GM18519 (cell line): ENCODE measurements around the gene ATP5PO.
"Not testable (repeated sequence)": the region's sequence is repeated elsewhere in the genome, so short reads cannot be mapped to it uniquely, and the experiment has no call there.

Experiments
- ATAC-seq: cut with Tn5 transposase; IDR thresholded peaks from one replicate; pipeline ENCODE4 v1.9.1; 2021; ENCODE audit warnings: mild to moderate bottlenecking, moderate library complexity; ENCODE audit not compliant: unreplicated experiment, low FRiP score

The ATP5PO gene

DNA sequence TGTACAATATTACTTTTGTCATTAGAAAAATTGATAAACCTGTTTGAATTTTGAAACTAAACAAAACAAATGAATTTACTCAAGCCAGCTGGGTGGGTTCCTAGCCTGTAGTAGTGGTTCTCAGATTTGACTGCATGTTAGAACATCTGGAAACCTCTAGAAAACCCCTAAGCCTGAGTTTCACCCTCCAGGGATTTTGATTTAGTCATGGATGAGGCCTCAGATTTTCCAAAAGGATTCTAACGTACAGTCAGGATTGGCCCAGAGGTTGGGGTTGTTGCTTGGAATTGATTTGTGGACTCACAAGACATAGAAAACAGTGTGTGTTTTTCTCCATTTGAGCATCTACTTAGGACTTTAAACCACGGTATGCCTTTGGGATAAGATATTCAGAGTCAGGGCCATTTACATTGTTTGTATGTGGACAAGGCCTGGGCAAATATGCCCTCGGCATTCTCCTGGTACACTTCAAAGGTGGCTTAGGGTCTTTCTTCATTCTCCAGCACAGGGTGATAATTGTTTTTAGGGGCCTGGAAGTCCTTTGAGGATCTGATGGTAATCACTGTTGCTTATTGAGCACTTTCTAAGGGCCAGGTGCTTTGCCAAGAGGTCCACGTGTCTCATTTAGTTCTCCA lies 42.6 kb downstream of the ATP5PO start:
- no peak for ATAC-seq

DNA sequence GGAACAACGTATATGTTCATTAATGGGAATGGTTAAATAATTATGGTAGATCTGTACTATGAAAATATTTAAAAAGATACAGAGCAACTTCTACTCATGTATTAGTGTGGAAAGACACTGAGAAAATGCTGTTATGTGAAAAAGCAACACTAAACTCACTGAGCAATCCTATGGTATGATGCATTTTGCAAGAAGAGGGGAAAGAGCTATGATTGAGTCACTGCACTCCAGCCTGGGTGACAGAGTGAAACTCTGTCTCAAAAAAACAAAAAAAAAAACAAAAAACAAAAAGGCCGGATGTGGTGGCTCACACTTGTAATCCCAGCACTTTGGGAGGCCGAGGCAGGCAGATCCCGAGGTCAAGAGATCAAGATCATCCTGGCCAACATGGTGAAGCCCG lies 44.4 kb downstream of the ATP5PO start:
- ATAC-seq = no peak

- no peak for ATAC-seq
Observed at GRCh38 chr21:33870768-33871167, 44.8 kb downstream of the ATP5PO start.

- no peak for ATAC-seq
Observed at GRCh38 chr21:33869873-33870272, 45.7 kb downstream of the ATP5PO start.

DNA sequence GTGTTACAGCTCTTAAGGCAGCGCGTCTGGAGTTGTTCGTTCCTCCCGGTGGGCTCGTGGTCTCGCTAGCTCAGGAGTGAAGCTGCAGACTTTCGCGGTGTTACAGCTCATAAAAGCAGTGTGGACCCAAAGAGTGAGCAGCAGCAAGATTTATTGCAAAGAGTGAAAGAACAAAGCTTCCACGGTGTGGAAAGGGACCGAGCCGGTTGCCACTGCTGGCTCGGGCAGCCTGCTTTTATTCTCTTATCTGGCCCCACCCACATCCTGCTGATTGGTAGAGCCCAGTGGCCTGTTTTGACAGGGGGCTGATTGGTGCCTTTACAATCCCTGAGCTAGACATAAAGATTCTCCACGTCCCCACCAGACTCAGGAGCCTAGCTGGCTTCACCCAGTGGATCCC lies 47.7 kb downstream of the ATP5PO start:
- ATAC-seq = not testable (repeated sequence)

- ATAC-seq = no peak
Observed at GRCh38 chr21:33866826-33867225, 48.8 kb downstream of the ATP5PO start.

DNA sequence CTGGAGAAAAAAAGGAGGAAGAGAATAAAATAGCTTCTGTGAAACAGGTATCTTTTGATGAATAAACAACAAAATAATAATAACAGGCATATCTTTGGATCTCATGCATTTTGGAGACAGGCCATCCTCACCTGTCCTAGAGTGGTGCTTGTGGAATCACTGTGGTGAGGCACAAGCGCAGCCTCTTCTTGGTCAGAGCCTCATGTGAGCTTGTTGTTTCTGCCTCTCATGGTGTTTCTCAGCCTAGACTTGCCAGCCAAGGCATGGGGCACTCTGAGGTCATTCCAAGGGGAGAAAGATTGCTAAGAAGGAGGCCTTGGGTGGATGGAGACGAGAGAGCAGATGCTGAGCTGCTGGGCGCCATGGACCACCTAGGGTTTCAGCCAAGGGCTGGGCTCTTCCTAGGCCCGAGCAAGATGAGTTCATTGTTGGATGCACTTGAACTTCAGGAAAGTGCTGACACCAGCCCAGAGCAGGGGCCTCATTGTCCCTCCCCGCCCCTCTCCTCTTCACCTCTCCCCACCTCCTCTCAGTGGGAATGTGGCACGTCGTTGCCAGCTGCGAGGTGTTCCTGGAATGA lies 49.5 kb downstream of the ATP5PO start:
- ATAC-seq = no peak

GRCh38 chr21:33865176-33865575 lies 50.4 kb downstream of the ATP5PO start:
- no peak for ATAC-seq

DNA sequence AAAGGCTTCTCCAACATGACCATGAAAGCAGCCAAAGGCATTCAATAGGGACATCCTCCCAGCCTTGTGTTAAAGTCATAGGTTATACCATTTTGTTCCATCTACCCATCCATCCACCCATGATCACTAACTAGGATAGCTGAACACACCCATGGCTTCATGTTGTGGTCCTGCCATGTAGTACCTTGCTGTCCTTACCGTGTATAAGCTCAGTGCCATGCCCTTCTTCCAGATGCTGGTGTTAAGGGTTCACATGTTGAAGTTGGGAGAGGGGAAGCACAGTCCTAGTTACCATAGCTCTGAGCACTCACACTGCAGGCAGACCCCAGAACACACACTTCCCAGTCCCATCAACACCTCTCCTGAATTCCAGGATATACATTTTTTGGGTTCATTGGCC lies 51.5 kb downstream of the ATP5PO start:
- no peak for ATAC-seq

GRCh38 chr21:33863191-33863590 lies 52.4 kb downstream of the ATP5PO start:
- not testable (repeated sequence) for ATAC-seq

DNA sequence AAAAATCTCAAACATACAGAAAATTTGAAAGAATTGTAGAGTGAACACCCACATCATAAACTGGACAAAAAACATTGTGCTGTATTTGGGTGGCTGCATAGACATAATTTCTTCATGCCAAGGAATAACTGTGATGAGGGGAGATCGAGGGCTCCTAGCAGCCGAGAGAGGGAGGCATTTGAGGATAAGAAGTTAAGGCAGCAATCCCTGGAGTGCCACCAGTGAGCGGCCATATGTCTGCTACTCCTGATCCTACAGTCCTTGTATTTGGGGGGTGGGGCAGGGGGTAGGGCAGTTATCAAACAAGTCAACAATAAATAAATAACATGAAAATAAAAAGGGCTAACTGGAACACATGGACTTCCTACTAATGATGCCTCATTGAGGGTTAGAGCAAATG lies 54.5 kb downstream of the ATP5PO start:
- ATAC-seq = no peak

DNA sequence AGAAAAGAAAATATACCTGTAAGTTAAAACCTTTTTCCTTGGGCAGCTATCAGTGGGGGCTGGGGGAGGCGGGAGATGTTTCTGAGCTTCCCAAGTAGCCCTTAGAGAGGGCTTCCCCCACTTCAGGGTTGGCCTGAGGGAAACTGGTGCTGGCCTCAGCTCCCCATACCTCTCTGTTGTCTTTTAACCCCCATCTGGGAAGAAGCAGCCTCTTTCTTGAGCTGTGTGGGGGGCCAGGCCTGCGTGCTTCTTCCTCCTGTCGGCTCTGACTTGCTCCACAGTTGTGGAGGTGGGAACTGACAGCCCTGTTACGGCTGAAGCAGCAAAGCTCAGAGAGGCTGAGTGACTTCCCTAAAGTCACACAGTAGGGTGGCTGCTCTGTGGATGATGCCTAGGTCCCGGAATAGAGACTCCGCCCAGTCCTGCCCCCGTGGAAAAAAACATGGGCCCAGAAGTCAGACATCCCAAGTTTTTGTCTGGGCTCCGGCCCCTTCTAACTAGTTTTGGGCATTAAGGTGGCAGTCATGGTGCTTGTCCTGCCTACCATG lies 55.2 kb downstream of the ATP5PO start:
- ATAC-seq = no peak

GRCh38 chr21:33859373-33860102 lies 56.1 kb downstream of the ATP5PO start:
- no peak for ATAC-seq

DNA sequence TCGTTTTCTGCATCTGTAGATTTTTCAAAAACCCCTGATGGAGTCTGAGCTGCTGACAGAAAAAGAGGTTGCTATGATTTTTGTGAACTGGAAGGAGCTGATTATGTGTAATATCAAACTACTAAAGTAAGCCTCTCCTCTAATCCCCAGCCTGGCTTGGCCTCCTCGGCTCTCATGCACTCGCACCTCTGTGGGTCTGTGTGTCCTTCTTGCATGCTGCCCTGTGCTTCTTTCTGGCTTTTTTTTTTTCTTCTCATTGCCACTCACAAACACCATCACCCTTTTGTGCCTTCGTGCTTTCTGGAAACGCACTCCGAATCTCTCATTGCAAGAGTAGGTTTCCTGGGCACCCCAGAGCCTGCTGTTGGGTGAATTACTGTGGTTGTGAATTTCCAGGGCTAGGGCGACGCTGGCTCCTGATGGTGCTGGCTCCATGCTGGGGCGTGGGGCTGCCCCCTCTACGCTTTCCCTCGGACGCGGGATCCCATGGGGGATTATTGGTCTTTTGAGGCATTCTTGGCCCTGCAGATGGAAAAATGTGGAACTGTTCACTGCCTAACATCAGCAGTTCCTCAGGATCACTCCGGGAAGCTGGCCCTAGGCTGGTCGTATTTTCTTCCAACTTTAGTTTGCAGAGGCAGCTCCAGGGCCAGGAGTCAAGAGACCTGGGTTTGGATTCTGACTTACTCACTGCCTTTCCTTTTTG lies 56.8 kb downstream of the ATP5PO start:
- ATAC-seq = no peak

DNA sequence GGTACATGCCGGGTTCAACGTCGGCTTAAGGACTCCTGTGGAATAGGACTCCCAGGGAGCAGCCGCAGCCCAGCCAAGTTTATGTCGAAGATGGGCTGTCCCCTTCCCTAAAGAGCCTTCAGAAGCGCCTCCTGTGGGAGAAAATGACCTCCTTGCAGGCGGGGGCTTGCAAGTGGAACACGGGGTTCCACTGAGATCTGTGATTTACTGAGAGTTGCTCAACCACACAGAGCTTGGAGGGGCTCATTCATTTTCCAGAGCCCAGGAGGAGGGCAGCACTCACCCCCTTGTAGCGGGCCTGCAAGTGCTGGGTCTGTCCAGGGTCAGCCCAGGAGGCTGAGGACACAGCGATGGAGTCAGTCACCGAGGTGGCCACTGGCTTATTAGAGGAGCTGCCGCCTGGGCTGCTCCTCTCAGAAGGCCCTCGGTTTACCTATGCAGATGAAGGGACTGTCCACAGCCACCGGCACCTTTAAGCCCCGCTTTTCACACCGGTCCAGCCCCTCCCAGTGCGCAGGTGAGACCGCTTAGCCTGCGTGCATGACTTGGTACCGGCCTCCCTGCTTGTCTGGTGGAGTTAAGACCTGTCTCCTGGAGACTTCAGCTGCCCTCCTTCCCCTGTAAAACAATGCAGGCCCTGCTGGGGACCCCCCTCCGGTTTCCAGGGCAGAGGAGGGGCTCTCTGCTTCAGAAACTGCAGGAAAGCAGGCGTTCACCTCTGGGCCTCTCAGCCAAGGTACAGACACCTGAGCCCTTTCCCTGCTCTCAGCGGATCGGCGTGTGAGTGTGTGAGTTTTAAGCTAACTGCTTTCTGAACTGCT lies 57.5 kb downstream of the ATP5PO start:
- no peak for ATAC-seq

- no peak for ATAC-seq
Observed at GRCh38 chr21:33856893-33857527, 58.6 kb downstream of the ATP5PO start.

DNA sequence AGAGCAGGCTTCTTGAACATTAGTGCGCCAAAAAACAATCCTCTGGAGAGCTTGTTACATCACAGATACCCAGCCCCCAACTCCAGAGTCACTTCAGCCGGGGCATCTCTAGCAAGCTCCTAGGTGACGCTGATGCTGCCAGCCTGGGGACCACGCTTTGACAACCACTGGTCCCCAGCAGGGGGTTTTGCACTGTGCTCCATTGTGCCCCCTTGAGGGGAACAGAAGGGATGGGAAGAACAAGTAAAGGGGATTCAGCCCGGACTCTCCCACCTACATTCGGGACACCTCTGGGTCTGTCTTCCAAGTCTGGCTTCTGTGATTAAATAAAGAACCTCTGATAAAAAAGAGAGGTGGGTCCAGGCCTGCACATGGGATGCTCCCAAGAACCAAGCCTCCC lies 60.4 kb downstream of the ATP5PO start:
- no peak for ATAC-seq

DNA sequence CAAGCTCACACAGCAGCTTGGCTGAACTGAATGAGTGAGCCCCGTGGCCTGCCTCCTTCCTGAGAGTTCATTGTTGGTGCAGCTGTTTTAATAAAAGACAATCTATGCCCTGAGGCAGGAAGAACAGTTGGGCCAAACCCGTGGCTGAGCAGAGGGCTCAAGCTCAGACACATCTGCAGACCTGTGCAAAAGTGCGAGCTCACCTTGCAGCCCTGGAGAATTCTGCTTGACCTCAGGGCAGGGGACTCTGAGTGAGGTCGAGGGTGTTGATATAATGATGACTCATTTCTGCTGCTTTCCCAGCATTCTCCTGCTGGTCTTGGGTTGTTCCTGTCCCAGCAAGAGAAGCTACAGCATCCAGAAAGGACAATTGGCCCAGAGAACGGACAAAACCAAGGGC lies 61.0 kb downstream of the ATP5PO start:
- ATAC-seq = no peak
